ENCODE results near the gene LTBP4.
"Not testable (repeated sequence)": the region's sequence is repeated elsewhere in the genome, so short reads cannot be mapped to it uniquely, and the experiment has no call there.

Gene LTBP4

DNA sequence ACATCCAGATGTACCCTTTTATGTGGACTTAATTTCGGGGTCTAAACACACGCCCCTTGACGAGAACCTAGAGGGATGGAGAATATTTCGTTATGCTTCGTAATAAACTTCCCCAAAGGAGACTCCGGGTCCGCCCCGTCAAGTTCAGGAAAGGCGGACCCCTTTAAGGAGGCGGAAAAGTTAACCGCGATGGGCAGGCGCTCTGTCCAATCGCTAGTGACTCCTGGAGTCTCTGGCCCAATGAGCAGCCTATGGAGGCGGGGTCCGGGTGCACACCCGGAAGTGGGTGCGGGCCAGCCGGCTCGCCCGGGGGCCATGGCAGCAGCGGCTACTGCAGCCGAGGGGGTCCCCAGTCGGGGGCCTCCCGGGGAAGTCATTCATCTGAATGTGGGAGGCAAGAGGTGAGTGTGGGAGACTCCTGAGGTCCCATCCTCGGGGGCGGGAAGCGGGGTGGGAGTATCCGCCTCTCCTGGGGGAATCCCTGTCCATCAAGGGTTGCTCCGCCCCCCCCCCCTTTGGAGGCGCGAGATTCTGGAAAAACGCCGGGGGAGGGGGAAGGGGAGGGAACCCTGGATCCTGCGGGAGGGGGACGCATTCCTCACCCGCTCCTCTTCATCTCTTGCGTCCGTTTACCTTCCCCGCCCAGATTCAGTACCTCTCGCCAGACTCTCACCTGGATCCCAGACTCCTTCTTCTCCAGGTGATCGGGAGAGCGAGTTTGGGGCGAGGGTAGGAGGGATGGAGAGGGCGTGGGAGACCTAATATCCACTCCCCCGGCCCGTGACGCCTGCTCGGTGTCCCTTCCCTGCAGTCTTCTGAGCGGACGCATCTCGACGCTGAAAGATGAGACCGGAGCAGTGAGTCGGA lies 24.4 kb upstream of the LTBP4 start, which contains the start of gene SHKBP1:
SHKBP1 (plus strand) TSS at position 289 of the 867 bp plus-strand sequence; CDS start at position 316, 27 bp downstream.
- DNase-seq (ENCODE audit: low read depth in 1 of 2, low spot score in 1 of 2), result peak; percentile 78 to 91

DNA sequence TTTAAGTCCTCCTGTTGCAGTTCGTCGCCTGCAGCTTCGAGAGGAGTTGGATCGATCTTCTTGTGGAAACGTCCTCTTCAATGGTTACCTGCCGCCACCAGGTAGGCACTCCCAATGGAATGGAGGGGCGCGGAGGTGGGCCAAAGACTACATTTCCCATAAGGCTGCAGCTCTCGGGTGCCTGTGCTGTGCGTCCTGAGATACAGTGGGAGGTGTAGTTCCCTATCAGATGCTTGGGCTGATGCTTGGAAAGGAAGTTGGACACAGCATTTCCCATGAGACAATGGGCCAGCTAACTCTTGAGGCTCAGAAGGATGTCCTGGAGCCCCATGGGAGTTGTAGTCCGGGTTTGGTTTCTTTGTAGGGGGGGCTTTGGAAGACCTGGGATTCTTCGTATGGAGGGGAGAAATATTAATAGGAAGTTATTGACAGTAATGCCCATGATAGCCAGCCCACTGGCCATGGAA lies 22.7 kb upstream of the LTBP4 start:
- no peak for DNase-seq (ENCODE audit: low read depth in 1 of 2, low spot score in 1 of 2)

DNA sequence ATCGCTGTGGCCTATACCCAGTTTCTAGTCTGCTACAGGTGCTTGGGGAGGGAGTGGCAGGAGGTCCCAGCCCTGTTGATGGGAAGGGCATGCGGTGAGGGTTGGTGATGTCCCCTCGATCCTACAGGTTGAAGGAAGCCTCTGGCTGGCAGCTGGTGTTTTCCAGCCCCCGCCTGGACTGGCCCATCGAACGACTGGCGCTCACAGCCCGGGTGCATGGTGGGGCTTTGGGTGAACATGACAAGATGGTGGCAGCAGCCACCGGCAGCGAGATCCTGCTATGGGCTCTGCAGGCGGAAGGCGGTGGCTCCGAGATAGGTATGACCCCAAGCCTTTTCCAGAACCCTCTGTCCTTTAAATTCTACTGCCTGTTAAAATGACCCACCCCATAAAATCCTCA lies 20.6 kb upstream of the LTBP4 start:
- no peak for DNase-seq (ENCODE audit: low read depth in 1 of 2, low spot score in 1 of 2)

DNA sequence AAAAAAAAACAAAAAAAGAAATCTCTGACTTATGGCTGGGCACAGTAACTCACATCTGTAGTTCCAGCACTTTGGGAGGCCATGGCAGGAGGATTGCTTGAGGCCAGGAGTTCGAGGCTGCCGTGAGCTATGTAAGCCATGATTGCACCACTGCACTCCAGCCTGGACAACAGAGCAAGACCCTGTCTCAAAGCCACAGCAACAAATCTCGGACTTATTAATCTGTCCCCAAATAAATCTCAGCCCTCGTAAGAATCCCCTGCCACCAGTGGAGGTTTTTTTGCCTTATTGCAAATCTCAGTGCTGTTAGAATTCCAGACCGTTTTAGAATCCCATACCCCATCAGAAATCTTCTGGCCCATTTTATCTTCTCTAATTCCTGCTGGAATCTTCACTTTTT lies 19.6 kb upstream of the LTBP4 start:
- no peak for DNase-seq (ENCODE audit: low read depth in 1 of 2, low spot score in 1 of 2)

DNA sequence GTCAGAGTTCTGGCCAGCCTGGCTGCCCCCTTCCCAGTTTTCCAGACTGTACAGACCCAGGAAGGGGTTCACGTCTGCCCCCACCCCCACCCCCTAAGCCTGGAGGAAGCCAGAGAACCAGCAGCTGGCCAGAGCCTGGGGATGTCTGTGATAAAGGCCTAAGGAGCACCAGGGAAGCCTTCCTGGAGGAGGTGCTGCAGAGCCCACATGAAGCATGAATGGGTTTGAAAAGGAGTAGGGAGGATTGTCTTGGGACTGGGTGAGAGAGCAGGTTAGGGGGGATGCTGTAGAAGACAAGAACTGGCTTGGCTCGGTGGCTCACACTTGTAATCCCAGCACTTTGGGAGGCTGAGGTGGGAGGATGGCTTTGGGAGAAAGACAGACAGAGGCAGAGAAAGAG lies 18.7 kb upstream of the LTBP4 start:
- DNase-seq (ENCODE audit: low read depth in 1 of 2, low spot score in 1 of 2), result no peak

DNA sequence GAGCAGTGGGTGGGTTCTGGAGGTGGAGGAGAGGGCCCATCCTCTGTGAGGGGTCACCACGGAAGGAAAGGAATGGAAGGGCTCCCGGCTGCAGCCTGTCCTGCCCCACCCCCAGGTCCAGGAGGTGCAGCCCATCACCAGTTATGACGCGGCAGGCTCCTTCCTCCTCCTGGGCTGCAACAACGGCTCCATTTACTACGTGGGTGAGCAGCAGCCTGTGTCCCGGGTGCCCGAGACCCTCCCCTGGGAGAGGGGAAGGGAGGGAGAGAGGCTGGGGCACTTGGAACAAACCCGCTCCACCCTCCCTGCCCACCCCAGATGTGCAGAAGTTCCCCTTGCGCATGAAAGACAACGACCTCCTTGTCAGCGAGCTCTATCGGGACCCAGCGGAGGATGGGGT lies 17.9 kb upstream of the LTBP4 start:
- no peak for DNase-seq (ENCODE audit: low read depth in 1 of 2, low spot score in 1 of 2)

DNA sequence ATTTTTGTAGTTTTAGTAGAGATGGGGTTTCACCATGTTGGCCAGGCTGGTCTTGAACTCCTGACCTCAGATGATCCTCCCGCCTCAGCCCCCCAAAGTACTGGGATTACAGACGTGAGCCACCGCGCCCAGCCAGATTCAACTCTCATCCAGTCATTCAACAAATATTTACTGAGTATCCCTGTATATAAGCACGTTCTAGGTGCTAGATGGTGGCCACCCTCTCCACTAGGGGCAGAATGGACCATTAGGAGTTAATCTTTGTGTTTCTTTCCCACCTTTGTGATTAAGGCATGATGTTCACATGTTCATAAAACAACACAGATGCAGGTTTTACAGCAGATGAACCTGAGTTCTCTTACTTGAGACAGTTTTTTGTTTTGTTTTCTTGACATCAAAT lies 17.2 kb upstream of the LTBP4 start:
- DNase-seq (ENCODE audit: low read depth in 1 of 2, low spot score in 1 of 2), result no peak

DNA sequence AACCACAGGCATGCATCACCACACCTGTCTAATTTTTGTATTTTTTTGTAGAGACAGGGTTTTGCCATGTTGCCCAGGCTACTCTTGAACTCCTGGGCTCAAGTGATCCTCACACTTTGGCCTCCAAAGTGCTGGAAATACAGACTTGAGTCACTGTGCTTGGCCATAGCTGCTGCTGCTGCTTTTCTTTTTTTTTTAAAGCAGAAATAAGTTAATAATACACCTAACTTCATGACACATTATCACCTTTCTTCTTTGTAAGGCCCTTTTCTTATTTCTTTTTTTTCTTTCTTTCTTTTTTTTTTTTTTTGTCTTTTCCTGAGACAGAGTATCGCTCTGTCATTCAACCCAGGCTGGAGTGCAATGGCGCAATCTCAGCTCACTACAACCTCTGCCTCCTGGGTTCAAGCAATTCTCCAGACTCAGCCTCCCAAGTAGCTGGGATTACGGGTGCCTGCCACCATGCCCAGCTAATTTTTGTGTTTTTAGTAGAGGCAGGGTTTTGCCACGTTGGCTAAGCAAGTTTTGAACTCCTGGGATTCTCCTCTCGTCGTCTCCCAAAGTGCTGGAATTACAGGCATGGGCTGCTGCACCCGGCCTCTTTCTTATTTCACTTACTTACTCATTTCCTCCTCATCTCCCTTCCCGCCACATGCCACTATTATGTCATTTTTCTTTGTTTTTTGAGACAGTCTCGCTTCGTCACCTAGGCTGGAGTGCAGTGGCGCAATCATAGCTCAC lies 15.8 kb upstream of the LTBP4 start:
- no peak for DNase-seq (ENCODE audit: low read depth in 1 of 2, low spot score in 1 of 2)

DNA sequence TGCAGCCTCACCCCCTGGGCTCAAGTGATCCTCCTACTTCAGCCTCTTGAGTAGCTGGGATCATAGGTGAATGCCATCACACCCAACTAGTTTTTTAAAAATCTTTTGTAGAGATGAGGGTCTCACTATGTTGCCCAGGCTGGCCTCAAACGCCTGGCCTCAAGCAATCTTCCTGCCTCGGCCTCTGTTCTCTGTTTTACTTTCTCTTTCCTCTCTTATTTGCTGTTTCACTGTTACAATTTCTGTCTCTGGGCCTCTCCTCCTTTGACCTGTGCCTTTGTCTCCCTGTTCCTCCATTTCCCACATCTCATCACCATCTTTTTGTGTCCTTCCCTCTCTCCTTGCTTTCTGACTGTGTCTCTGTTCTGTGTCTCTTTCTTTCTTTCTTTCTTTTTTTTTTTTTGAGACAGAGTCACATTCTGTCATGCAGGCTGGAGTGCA lies 15.2 kb upstream of the LTBP4 start:
- no peak for DNase-seq (ENCODE audit: low read depth in 1 of 2, low spot score in 1 of 2)

DNA sequence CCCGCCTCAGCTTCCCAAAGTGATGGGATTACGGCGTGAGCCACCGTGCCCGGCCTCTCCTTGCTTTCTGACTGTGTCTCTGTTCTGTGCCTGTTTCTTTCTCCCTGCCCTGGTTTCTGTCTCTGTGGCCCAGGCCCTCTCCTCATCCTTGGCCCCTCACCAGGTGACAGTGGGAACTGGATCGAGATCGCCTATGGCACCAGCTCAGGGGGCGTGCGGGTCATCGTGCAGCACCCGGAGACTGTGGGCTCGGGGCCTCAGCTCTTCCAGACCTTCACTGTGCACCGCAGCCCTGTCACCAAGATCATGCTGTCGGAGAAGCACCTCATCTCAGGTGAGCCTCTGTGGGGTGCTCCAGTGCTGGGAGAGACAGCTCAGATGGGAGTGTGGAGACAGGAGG lies 14.6 kb upstream of the LTBP4 start:
- no peak for DNase-seq (ENCODE audit: low read depth in 1 of 2, low spot score in 1 of 2)

DNA sequence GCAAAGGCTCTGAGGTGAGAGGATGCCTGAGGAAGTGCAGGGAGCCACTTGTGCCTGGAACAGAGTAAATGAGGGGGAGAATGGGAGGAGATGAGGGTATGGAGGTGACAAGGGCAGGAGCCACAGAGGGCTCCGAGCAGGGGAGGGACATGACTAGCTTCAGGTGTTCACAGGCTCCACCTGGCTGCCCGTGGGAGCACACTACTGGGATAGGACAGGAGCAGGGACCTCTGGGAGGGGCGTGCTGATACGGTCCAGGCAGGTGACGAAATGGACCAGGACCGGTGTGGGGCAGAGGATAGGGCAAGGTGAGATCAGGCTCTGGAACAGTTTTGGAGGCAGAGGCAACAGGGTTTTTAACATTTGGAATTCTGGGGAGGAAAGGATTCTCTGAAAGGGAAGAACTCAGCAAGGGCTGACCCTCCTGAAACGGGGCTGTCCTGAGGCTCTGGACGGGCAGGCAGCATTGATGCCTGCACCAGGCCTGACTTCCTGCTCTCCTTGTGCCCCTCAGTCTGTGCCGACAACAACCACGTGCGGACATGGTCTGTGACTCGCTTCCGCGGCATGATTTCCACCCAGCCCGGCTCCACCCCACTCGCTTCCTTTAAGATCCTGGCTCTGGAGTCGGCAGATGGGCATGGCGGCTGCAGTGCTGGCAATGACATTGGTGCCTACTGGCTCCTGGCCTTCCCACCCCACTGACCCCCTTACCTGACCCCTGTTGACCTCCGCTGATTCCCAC lies 12.9 kb upstream of the LTBP4 start:
- DNase-seq (ENCODE audit: low read depth in 1 of 2, low spot score in 1 of 2), result no peak

DNA sequence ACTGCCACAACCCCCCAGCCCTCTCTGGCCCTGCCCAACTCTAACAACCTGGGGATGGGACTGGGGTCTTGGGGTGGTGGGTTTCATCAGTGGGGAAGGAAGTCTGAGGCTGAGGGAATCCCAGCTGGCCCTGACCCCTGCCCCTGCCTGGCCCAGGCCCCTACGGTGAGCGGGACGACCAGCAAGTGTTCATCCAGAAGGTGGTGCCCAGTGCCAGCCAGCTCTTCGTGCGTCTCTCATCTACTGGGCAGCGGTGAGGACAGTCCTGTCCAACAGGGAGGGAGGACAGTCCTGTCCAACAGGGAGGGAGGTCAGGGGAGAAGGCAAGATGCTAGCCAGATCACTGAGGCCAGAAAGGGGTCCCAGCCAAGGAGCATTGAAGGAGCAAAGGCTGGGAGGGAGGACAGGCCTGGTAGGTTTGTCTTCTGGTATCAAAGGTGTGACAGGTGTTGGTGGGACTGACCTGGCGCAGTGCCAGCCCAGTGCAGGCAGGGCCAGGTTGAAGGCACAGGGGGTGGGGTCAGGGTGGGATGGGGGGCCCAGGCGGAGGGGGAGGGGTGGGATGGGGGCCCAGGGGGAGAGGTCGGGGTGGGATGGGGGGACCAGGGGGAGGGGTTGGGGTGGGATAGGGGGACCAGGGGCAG lies 12.1 kb upstream of the LTBP4 start:
- DNase-seq (ENCODE audit: low read depth in 1 of 2, low spot score in 1 of 2), result no peak

DNA sequence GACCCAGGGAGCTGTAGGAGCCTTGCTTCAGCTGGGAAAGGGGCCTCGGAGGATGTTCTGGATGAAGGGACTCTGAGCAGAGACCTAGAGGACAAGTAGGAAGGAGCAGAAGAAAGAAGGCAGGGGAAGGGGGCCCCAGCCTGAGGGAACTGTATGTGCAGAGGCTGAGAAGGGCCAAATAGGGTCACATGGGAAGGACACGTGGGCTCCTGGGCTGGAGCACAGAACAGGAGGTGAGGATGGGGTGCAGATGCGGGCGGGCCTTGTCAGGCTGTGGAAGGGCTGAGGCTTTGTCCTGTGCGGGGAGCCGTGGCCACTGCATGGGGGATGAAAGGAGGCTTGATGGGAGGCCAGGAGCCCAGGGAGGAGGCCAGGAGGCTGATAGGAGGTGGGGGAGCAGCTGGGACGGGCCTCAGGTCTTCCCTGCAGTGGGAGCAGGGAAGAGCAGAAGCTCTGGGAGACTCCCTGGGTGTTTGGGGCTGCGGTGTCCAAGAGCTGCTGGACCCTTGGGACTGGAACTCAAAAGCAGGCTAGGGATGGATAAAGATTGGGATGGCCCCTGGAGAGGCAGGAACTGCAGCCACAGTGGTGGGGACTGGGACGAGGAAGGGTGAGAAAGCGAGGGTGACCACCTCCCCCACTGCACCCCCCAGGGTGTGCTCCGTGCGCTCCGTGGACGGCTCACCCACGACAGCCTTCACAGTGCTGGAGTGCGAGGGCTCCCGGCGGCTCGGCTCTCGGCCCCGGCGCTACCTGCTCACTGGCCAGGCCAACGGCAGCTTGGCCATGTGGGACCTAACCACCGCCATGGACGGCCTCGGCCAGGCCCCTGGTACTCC lies 11.4 kb upstream of the LTBP4 start:
- DNase-seq (ENCODE audit: low read depth in 1 of 2, low spot score in 1 of 2), result no peak

DNA sequence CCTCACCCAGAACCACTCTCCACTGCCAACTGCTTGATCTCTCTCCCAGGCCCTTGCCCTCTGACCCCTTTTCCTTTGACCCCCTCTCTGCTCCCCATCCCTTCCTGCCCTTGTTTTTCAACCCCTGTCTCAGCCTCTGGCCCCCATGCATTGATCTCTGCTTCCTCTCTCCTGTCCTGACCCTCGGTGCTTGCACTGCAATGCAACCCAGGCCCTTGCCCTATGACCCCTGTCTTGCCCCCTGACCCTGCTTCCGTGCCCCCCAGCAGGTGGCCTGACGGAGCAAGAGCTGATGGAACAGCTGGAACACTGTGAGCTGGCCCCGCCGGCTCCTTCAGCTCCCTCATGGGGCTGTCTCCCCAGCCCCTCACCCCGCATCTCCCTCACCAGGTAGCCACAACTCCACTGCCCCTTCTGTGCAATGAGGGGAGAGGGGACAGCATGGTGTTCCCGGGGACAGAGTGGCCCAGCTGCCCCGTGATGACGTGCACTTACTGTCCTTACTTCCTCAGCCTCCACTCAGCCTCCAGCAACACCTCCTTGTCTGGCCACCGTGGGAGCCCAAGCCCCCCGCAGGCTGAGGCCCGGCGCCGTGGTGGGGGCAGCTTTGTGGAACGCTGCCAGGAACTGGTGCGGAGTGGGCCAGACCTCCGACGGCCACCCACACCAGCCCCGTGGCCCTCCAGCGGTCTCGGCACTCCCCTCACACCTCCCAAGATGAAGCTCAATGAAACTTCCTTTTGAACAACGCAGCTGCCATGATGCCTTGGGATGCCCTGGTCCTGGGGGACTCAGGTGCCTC lies 10.5 kb upstream of the LTBP4 start:
- no peak for DNase-seq (ENCODE audit: low read depth in 1 of 2, low spot score in 1 of 2)

DNA sequence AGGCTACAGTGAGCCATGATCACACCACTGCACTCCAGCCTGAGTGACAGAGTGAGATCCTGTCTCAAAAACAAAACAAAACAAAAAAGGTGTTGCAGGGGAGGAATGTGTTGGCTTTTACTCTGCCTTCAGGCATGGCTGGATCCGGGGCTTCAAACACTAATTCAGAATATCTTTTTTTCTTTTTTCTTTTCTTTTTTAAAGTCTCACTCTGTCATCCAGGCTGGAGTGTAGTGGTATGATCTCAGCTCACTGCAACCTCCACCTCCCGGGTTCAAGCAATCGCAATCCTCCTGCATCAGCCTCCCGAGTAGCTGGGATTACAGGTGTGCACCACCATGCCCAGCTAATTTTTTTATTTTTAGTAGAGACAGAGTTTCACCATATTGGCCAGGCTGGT lies 9.4 kb upstream of the LTBP4 start:
- DNase-seq (ENCODE audit: low read depth in 1 of 2, low spot score in 1 of 2), result not testable (repeated sequence)

DNA sequence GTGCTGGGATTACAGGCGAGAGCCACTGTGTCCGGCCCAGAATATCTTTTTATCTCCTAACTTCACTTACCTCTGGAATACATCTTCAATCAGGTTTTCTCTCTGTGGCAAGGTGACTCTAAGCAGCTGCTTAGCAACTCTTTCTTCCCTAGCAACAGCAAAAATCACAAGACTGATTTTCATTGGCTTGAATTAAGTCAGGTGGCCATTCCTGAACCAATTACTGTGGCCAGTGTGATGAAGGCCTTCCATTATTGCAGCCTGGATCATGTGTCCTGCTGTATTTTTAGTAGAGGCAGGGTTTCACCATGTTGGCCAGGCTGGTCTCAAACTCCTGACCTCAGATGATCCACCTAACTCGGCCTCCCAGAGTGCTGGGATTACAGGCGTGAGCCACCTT lies 9.0 kb upstream of the LTBP4 start:
- no peak for DNase-seq (ENCODE audit: low read depth in 1 of 2, low spot score in 1 of 2)

DNA sequence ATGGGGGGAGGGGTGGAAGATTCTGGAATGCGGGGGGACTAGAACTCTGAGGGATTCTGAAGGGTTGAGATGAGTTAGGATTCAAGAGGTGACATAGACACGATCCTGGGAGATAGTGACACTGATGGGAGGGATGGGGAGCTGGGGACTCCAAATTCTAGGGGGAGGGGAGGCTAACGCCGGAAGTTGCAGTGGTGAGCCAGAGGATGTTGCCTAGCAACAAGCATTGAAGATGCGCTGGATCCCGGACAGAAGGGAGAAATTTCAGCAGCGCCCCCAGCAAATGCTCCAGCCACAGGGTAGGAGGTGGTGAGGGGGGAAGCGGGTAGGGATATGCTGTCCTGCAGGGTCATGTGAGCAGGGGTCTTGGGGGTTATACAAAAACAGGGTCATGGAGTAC lies 6.9 kb upstream of the LTBP4 start:
- no peak for DNase-seq (ENCODE audit: low read depth in 1 of 2, low spot score in 1 of 2)

DNA sequence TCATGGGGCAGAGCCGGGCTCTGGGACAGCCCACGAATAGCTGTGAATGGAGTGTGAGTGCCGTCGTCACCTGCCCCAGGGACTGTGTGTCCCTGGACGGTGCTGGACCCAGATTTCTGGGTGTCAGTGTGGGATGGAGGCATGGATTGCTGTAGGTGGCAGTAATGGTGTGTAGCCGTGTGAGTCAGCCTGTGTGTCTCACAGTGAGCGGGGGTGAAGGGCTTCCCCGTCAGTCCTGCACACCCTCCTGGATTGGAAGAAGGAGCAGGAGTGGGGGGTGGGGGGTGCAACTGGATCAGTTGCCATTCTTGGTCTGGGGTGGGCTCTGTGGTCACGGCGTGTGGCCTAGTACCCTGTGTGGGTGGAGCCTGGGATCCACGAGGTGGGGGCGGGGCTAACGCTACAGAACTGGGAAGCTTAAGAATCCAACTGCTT lies 6.5 kb upstream of the LTBP4 start:
- no peak for DNase-seq (ENCODE audit: low read depth in 1 of 2, low spot score in 1 of 2)

DNA sequence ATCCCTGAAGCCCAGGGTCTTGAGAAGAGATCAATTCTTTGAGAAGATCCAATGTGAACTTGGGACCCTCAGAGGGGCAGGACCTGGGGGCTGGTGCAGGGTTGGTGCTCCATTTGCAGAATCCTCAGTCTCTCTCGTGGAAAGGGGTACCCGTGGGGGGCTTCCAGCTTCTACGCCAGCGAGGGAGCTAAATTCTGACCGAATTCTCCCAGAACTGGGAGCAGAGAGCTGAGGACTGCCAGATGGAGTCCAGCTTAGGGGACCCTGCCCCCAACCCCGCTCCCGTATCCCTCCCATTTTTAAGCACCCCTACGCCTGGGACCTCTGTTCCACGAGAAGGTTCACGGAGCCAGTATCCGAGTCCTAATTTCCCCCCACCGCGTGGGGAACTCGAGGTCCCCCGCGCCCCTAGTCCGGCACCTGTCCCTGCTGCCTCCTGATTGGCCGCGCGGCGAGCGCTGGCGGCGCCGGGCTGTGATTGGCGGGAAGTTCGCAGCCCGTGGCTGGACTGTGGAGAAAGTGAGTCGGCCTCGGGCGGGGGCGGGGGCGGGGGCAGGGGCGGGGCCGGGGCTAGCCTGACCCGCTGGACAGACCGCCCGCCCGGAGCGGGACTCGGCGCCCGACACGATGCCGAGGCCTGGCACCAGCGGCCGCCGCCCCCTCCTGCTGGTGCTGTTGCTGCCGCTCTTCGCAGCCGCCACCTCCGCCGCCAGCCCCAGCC lies 4.4 kb upstream of the LTBP4 start:
- no peak for DNase-seq (ENCODE audit: low read depth in 1 of 2, low spot score in 1 of 2)
